Urinary bladder (tissue), 4 donors: ENCODE results near the gene NPBWR2. TPM values are rescaled to one million over a fixed set of nuclear protein-coding genes. Genes with fewer than 3 reads are reported as not detected.

ENCODE experiments used
- DNase-seq: peaks from one replicate; pipeline ENCODE4 v3.0.0-alpha.2; 2015; ENCODE audit errors: extremely low spot score
- H3K27ac ChIP-seq: one replicate; pipeline ENCODE4 v1.5.1; 2013; ENCODE audit warnings: low read depth, mild to moderate bottlenecking, moderate library complexity
- H3K36me3 ChIP-seq: one replicate; pipeline ENCODE4 v1.6.1; 2013; ENCODE audit warnings: mild to moderate bottlenecking, moderate library complexity; ENCODE audit not compliant: insufficient read depth
- H3K4me1 ChIP-seq: one replicate; pipeline ENCODE4 v1.6.1; 2013; ENCODE audit warnings: mild to moderate bottlenecking, moderate library complexity; ENCODE audit not compliant: insufficient read depth
- H3K4me3 ChIP-seq: one replicate; pipeline ENCODE4 v1.5.1; 2013; ENCODE audit warnings: low read depth, low read length
- WGBS: extraction: QIAGEN DNeasy Blood & Tissue Kit; methylation state at CpG from one replicate; pipeline ENCODE4 v1.1.7; 2013; 5-methylcytosine and 5-hydroxymethylcytosine counted together
- polyA plus RNA-seq: library from polyadenylated mRNA; stranded (reverse); fragments of 200-250 nt; gene quantifications from one replicate; pipeline ENCODE4 v1.2.3, GENCODE V29; 2013
- total RNA-seq: library from RNA; depleted of rRNA; stranded (reverse); fragments of >200 nt; gene quantifications from one replicate; pipeline ENCODE4 v1.2.3, GENCODE V29; 2014
- donor health status: healthy with polysubstance abuse.
- donor health status: healthy.

The NPBWR2 gene
- total RNA-seq: not detected
- not detected for polyA plus RNA-seq

DNA sequence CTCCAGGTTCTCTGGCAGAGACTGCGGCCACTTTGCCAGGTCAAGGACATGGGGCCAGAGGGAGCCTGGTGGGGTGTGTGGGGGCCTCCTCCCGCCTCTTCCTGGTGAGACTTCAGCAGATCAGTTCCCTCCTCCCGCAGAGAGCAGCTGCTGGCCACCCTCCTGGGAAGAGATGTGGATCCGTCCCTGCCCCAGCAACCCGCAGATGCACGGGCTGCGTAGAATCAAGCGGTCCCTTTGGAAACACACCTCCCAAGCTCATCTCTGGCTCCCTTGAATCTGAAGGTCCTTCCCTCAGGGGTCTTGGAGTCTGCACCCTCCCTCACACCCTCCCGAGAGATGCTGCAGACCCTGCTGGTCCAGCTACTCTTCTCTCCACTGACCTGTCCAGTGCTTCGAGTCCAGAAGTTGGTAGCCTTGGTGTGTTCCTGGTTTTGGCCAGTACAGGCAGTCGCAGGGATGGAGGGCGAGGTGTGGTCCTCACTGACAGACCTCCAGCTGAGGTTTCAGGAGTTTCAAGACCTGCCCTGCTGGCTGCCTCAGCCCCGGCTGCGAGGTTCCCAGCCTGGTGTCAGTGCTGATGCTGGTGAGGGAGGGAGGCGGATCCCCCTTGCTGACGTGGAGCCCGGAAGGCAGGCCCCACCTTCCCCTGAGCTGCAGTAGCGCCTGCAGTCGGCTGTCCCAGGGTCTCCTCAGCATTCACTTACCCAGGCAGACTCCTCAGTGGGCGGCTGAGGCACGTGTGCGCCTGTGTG is at the start of gene NPBWR2:
NPBWR2 (minus strand) TSS at position 585 of the 755 bp plus-strand sequence. CDS start 734 bp downstream, outside the sequence.
- Histone ChIP-seq H3K4me1 (no peaks in the 10 kb centered on the region), H3K27ac (no peak within 1 kb of the TSS), H3K4me3 (no peak within 1 kb of the TSS), H3K36me3 (no peaks in the 10 kb centered on the region)
- no peak for DNase-seq
- 54% methylated on average over 22 of the region's 22 CpGs for WGBS

GRCh38 chr20:64156136-64156885 is 48.9 kb upstream of the NPBWR2 start:
- no peak for DNase-seq
- Histone ChIP-seq H3K36me3 (no peaks in the 10 kb centered on the region), H3K27ac (no peak overlapping the region), H3K4me3 (no peak overlapping the region), H3K4me1 (no peaks in the 10 kb centered on the region)
- 55% methylated on average over 9 of the region's 9 CpGs for WGBS

- H3K4me3 ChIP-seq: no peak overlapping the region
- no peak for DNase-seq
- H3K27ac ChIP-seq: no peak overlapping the region
- no peaks in the 10 kb centered on the region for H3K4me1 ChIP-seq
- 66% methylated on average over 22 of the region's 22 CpGs for WGBS
- H3K36me3 ChIP-seq: no peaks in the 10 kb centered on the region
Observed at GRCh38 chr20:64155258-64156135, 48.1 kb upstream of the NPBWR2 start.

GRCh38 chr20:64154590-64155257 is 47.4 kb upstream of the NPBWR2 start:
- Histone ChIP-seq H3K4me3 (no peak overlapping the region), H3K36me3 (no peaks in the 10 kb centered on the region), H3K4me1 (no peaks in the 10 kb centered on the region), H3K27ac (no peak overlapping the region)
- no peak for DNase-seq
- 71% methylated on average over 9 of the region's 9 CpGs for WGBS

- Histone ChIP-seq H3K27ac (no peak overlapping the region), H3K4me3 (no peak overlapping the region), H3K4me1 (no peaks in the 10 kb centered on the region), H3K36me3 (no peaks in the 10 kb centered on the region)
- DNase-seq: no peak
- 83% methylated on average over 20 of the region's 20 CpGs for WGBS
Observed at GRCh38 chr20:64153861-64154589, 46.7 kb upstream of the NPBWR2 start.

DNA sequence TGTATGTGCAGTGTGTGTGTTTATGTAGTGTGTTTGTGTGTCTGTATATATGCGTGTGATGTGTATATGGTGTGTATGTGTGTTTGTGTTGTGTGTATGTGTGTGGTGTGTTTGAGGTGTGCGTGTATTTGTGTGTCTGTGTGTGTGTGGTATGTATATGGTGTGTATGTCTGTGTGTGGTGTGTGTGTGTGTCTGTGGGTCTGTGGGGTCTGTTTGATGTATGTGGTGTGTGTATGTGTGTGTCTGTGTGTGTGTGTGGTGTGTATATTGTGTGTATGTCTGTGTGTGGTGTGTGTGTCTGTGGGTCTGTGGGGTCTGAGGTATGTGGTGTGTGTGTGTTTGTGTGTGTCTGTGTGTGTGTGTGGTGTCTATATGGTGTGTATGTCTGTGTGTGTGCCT is 46.0 kb upstream of the NPBWR2 start:
- no peaks in the 10 kb centered on the region for H3K36me3 ChIP-seq
- H3K4me3 ChIP-seq: no peak overlapping the region
- H3K4me1 ChIP-seq: no peaks in the 10 kb centered on the region
- H3K27ac ChIP-seq: no peak overlapping the region
- WGBS: 62% methylated on average over 2 of the region's 2 CpGs
- no peak for DNase-seq

DNA sequence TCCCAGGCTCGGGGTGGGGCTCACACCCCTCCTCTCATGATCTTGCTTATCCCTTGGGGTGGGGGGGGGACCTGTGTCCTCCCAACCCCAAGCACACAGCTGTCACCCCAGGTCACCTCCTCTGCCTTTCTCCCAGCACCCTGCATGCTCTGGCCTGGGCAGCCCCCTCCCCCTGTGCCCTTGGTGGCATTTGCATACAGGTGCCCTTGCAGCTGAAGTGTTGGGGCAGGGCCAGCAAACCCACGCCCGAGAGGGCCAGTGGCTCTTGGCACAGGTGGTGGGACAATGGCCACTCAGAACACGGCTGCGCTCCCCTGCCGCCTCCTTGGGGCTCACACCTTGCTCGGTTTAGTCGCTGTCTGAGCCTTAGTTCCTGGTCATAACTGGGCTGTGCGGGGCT is 45.5 kb upstream of the NPBWR2 start:
- no peak overlapping the region for H3K27ac ChIP-seq
- H3K4me3 ChIP-seq: no peak overlapping the region
- H3K4me1 ChIP-seq: no peaks in the 10 kb centered on the region
- no peak for DNase-seq
- 79% methylated on average over 9 of the region's 9 CpGs for WGBS
- no peaks in the 10 kb centered on the region for H3K36me3 ChIP-seq

DNA sequence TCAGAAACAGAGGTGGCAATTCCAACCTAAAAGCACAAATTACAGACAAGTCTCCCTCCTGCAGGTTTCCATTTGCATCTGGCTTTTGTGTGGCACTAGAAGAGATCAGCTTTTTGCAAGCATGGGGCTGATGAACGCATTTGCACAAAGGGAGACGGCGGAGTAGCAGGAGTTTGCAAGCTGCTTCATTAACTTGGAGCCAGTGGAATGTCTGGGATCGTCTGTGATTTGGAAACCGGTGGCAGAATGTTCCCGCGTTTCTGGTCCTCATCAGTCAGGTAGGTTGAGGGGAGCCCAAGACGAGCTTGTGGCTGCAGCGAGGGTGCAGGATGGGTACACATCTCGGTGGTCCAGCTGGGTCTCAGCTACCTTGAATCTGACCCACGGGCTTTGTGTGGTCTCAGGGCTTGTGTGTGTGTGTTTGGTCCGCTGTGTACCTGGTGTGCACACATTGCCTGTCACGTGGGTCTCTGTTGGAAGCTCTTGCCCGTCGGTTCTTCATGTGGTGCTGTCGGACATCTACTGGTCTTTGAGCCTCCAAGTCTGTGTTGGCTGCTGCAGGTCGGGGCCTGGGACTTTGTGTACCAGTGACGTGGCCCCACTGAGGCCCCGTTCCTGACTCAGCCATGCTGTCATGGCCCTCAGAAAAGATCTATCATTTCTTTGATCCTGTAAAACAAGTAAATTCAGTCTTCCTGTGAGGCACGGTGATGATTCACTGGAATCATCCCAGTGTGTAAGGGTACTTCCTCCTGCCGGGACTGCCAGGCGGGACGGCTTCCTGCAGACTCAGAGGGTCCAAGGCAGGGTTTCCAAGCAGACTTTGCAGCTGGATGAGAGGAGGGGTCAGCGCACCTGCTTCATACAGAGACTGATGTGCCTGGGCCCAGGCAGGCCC is 44.5 kb upstream of the NPBWR2 start:
- 65% methylated on average over 24 of the region's 24 CpGs for WGBS
- Histone ChIP-seq H3K27ac (no peak overlapping the region), H3K36me3 (no peaks in the 10 kb centered on the region), H3K4me1 (no peaks in the 10 kb centered on the region), H3K4me3 (no peak overlapping the region)
- no peak for DNase-seq

DNA sequence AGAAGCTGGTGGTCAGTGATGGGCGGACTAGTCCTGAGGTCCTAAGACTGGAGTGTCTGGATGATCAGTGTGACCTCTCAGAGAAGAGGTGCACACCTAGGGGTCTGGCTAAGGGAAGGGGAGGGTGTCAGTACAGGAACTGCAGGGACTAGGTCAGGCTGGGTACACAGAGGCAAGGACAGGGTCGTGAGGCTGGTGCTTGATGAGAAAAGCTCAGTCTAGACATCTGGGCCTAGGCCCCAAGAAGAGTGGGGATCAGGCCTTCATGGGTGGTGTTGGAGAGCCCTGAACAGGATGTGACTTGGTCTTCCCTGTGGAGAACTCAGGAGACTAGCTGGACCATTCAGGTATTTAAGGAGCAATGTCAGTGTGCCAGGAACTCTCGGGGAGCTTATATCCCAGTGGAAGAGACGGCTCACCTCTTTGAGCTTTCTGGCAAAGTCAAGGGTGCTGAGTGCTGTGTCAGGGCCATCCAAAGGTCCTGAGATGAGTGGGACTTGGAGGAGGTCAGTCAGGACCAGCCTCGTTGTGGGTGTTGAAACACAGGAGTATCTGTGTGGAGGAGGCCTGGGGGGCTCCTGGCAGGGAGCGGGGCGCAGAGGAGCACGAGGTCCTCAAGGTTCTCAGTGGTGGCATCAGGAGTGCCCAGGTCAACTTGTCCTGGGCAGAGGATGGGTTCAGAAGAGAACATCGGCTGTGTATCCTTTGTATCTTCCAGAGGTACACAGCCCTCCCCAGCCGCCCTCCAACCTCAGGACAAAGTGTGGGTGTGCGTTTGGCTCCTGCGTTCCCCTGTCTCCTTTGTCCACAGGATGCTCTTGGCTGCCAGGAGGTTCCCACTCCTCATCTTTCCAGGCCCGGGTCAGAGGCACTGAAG is 43.6 kb upstream of the NPBWR2 start:
- no peak overlapping the region for H3K4me3 ChIP-seq
- H3K36me3 ChIP-seq: no peaks in the 10 kb centered on the region
- no peak for DNase-seq
- no peaks in the 10 kb centered on the region for H3K4me1 ChIP-seq
- 75% methylated on average over 13 of the region's 13 CpGs for WGBS
- no peak overlapping the region for H3K27ac ChIP-seq

DNA sequence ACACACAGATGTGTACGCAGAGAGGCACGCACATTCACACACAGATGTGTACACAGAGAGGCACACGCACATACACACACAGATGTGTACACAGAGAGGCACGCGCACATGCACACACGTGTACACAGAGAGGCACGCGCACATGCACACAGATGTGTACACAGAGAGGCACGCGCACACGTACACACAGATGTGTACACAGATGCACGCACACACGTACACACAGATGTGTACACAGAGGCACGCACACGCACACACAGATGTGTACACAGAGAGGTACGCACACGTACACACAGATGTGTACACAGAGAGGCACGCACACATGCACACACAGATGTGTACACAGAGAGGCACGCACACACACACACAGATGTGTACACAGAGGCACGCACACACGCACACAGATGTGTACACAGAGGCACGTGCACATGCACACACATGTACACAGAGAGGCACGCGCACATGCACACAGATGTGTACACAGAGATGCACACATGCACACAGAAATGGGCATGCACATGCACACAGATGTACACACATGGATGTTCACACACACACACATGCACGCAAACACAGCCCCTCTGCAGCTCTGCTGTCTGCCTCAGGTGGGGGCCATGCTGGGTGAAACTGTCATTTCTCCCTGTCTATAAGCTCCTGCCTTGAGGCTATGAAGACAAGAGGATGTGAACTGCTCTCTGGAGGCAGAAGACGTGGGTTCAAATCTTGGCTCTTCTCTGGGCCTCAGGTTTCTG is 42.6 kb upstream of the NPBWR2 start:
- WGBS: 88% methylated on average over 26 of the region's 26 CpGs
- Histone ChIP-seq H3K4me1 (no peaks in the 10 kb centered on the region), H3K27ac (no peak overlapping the region), H3K4me3 (no peak overlapping the region), H3K36me3 (no peaks in the 10 kb centered on the region)
- DNase-seq: no peak

- no peaks in the 10 kb centered on the region for H3K4me1 ChIP-seq
- WGBS: 84% methylated on average over 7 of the region's 7 CpGs
- DNase-seq: no peak
Observed at GRCh38 chr20:64149141-64149540, 41.8 kb upstream of the NPBWR2 start.

More at GRCh38 chr20:64149141-64149540, 41.8 kb upstream of the NPBWR2 start:
- no peak overlapping the region for H3K4me3 ChIP-seq
- H3K27ac ChIP-seq: no peak overlapping the region
- H3K36me3 ChIP-seq: no peaks in the 10 kb centered on the region
